ENCODE results near the gene MAPK1.

DNA sequence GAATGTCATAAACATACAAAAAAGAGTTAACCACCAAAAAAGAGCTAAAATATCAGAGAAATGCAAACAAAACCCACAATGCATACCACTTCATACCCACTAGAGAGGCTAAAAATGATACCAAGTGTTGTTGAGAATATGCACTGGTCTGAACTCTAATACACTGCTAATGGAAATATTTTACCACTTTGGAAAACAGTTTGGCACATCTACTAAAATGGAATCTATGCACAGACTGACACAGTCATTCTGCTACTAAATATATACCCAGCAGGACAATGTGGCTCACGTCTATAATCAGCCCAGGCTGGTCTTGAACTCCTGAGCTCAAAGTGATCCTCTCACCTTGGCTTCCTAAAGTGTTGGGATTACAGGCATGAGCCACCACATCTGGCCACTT is 18.0 kb downstream of the MAPK1 start:
- TF ChIP-seq POLR2A (IDR thresholded peaks at IDR 0.05; ENCODE audit: low read depth, low read length) (no peak), POLR2AphosphoS5 (IDR thresholded peaks at IDR 0.05; ENCODE audit: low read depth, low read length) (no peak), TAF1 (IDR thresholded peaks at IDR 0.05; ENCODE audit: borderline replicate concordance, low read depth, low read length) (no peak)

Data from GM12892 (cell line).